Fibroblast of mammary gland (primary cell): Measurements from ENCODE around the gene ZBTB4.
A peak's percentile ranks its signal among the peaks of the same experiment; 100 is the strongest.

ENCODE experiments used
- DNase-seq: peaks from one replicate; pipeline ENCODE4 v3.0.0-alpha.2; 2010; ENCODE audit warnings: low read depth
- H3K4me3 ChIP-seq: 2 replicates; pipeline ENCODE4 v1.5.1; 2011; ENCODE audit warnings: low read depth, mild to moderate bottlenecking, low read length, moderate library complexity; ENCODE audit not compliant: control insufficient read depth
- CTCF ChIP-seq: conservative IDR thresholded peaks from 2 replicates; pipeline ENCODE4 v1.5.1; 2011; ENCODE audit warnings: low read depth, low read length, inconsistent platforms; ENCODE audit not compliant: control insufficient read depth, insufficient read depth

ZBTB4 gene

DNA sequence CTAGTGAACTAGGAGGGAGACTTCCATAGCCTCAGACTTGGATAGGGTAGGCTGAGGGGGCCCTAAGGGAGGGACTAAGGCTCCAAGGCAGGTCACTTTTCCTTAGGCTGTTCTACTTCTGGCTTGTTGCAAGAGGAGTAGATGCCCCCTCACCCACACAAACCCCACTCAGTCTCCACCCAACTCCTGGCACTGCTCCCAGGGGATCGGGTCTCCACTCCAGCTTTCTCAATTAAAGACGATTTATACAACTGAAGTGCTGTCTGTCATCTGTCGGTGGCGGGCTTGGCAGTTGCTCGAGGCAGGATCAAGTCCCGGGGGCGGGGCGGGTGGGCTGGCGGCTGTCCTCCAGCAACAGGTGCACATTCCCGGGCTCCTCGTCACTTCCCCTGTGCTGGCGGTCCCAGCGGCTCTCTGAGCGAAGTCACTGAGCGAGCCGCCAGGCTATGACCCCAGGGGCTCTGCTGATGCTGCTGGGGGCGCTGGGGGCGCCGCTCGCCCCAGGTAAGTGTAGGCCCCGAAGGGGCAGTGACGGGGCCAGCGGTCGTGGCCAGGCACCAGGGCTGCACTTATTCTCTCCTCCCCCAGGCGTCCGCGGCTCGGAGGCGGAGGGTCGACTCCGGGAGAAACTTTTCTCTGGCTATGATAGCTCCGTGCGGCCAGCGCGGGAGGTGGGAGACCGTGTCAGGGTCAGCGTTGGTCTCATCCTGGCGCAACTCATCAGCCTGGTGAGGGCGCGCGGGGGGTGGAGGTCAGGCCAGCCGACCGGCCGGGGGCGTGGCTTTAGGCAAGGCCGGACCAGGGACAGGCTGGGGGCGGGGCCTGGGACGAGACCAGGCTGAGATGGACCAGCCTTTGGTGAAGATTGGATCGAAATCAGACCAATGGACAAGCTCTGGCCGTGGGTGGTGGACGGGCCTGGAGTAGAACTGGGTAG lies 34.5 kb downstream of the ZBTB4 start, which contains the start of gene CHRNB1:
CHRNB1 (plus strand) TSS at position 380 of the 937 bp plus-strand sequence; CDS start at position 447, 67 bp downstream.
- no peak for TF ChIP-seq CTCF
- peak within 1 kb of the TSS; percentile 32 for H3K4me3 ChIP-seq
- peak; percentile 21 for DNase-seq

DNA sequence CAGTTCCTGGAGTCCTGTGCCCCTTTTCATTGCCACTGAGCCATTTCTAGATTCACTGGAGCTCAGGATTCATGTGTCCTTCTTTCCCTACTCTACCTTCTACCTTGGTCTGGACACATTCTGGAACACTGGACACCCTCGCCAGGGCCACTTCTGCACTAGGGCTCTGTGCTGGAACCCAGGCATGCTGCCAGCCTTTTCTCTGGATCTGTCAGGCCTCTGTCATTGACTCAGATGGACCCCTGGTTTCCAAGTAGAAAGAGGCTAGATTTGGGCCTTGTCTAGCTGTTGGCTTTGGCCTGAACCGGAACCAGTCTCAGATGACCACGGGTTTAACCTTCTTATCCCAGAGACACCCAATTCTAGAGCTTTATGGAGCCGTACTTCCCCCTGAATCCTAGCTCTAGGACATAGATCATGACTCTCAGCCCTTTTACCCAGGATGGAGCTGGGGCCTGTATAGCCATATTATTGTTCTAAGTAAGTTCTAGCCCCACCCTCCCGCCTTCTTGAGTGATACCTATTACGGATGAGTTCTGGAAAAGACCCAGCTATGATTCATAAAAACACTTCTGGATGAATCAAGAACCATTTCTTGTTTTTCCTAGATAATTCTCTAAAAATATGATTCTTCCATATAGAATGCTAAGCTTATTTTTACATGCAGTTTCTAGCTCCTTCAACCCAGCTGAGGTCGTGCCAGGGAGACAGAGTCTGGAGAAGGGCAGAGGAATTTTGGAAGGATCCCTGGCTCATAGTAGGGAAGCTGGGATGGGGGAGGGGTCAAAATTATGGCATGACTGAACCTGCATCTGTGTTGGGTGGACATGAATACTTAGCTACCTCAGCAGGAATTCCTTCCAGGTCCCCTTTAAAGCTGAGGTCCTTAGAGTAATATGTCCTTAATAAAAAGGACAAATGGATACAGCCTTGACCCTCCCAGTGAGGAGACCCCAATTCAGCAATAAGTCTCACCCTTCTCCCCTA lies 35.6 kb downstream of the ZBTB4 start:
- peak; percentile 80 for DNase-seq
- no peak overlapping the region for H3K4me3 ChIP-seq
- TF ChIP-seq CTCF = no peak

DNA sequence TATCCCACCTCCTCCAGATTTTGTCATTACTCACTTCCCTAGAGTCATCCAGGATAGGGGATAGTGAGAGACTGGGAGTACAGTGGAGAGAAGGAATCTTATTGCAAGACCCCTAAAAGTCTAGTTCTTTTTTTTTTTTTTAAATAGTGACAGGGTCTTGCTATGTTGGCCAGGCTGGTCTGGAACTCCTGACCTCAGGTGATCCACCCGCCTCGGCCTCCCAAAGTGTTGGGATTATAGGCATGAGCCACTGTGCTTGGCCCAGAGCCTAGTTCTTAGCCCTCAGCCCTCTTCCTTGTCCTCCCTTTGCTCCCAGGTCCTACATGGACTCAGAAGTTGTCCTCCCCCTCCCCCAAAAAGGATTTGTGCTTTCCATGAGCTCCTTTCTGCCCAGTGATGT lies 37.3 kb downstream of the ZBTB4 start:
- TF ChIP-seq CTCF = no peak
- no peak for DNase-seq
- no peak overlapping the region for H3K4me3 ChIP-seq

GRCh38 chr17:7441266-7441665 lies 38.2 kb downstream of the ZBTB4 start:
- no peak overlapping the region for H3K4me3 ChIP-seq
- TF ChIP-seq CTCF = no peak
- no peak for DNase-seq

DNA sequence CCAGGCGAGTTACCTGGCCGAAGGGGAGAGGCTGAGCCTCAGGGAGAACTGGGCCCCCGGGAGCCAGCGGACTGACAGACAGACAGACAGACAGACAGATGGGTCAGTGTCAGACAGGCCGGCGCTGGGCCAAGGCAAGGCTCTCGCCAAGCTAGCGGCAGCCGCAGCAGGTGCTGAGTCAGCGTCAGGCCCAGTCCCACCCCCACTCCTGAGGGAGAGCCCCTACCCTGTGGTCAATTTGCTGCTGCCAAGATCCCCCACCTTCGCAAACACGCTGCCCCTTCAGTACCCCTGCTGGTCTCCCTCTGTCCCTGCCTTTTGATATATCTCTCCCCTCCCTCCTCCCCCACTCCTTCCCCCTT lies 38.6 kb downstream of the ZBTB4 start:
- peak; percentile 5 for TF ChIP-seq CTCF

GRCh38 chr17:7440113-7440833 lies 39.2 kb downstream of the ZBTB4 start:
- peak overlapping the region; percentile 13 for H3K4me3 ChIP-seq
- TF ChIP-seq CTCF = no peak
- DNase-seq = no peak

More for the DNA sequence above, 38.6 kb downstream of the ZBTB4 start:
- H3K4me3 ChIP-seq = no peak overlapping the region
- peak; percentile 41 for DNase-seq
